GM23338 (cell line): ENCODE measurements around the gene NR2C1. TPM values are rescaled to one million over a fixed set of nuclear protein-coding genes. Genes with fewer than 3 reads are reported as not detected.

Experiments
- ATAC-seq: fragments of 200-7000 bp; cut with Tn5 transposase; 3 replicates; pipeline ENCODE4 v1.9.1; 2020
- DNase-seq: peaks from one replicate; pipeline ENCODE4 v3.0.0-alpha.2; 2015; ENCODE audit warnings: low spot score
- H2AFZ ChIP-seq: fragments of 200-600 bp; sonication (generic); 2 replicates; pipeline ENCODE4 v1.8.0; 2016; ENCODE audit warnings: antibody characterized with exemption, mild to moderate bottlenecking, moderate library complexity
- H3F3A ChIP-seq: fragments of 200-600 bp; sonication (generic); replicated peaks from 2 replicates; pipeline ENCODE4 v1.8.0; 2017; ENCODE audit warnings: antibody characterized with exemption, mixed run types, low read depth
- H3K27ac ChIP-seq: fragments of 200-600 bp; sonication (generic); 2 replicates; pipeline ENCODE4 v1.6.1; 2016; ENCODE audit warnings: low read depth
- H3K27me3 ChIP-seq: fragments of 200-600 bp; sonication (generic); 2 replicates; pipeline ENCODE4 v1.8.0; 2016; ENCODE audit warnings: mild to moderate bottlenecking, mixed run types, moderate library complexity; ENCODE audit not compliant: insufficient read depth
- H3K36me3 ChIP-seq: fragments of 200-600 bp; sonication (generic); 2 replicates; pipeline ENCODE4 v1.8.0; 2016; ENCODE audit warnings: mild to moderate bottlenecking; ENCODE audit not compliant: insufficient read depth
- H3K4me1 ChIP-seq: fragments of 200-600 bp; sonication (generic); 2 replicates; pipeline ENCODE4 v1.8.0; 2016; ENCODE audit warnings: mild to moderate bottlenecking, moderate library complexity; ENCODE audit not compliant: insufficient read depth
- H3K4me2 ChIP-seq: fragments of 200-600 bp; sonication (generic); 2 replicates; pipeline ENCODE4 v1.7.1; 2017; ENCODE audit warnings: mixed run types
- H3K4me3 ChIP-seq: fragments of 200-600 bp; sonication (generic); 2 replicates; pipeline ENCODE4 v1.6.1; 2016; ENCODE audit warnings: mixed run types
- H3K79me2 ChIP-seq: fragments of 200-600 bp; sonication (generic); replicated peaks from 2 replicates; pipeline ENCODE4 v1.8.0; 2017; ENCODE audit warnings: mild to moderate bottlenecking; ENCODE audit not compliant: insufficient read depth
- H3K9me2 ChIP-seq: fragments of 200-600 bp; sonication (generic); 2 replicates; pipeline ENCODE4 v1.8.0; 2017; ENCODE audit not compliant: insufficient read depth
- H4K20me1 ChIP-seq: fragments of 200-600 bp; sonication (generic); replicated peaks from 2 replicates; pipeline ENCODE4 v1.8.0; 2017; ENCODE audit warnings: mild to moderate bottlenecking; ENCODE audit not compliant: insufficient read depth
- H3K27ac Mint-ChIP-seq: 2 replicates; pipeline ENCODE4 v1.8.0; 2020; ENCODE audit warnings: inconsistent platforms, mild to moderate bottlenecking, moderate library complexity, mixed read lengths
- H3K27me3 Mint-ChIP-seq: 3 replicates; pipeline ENCODE4 v1.8.0; 2022; ENCODE audit warnings: low read depth, mild to moderate bottlenecking, moderate library complexity, mixed read lengths, inconsistent platforms; ENCODE audit not compliant: insufficient read depth, poor library complexity
- H3K36me3 Mint-ChIP-seq: 3 replicates; pipeline ENCODE4 v1.8.0; 2021; ENCODE audit warnings: low read depth, mild to moderate bottlenecking, inconsistent platforms, moderate library complexity, mixed read lengths
- H3K4me1 Mint-ChIP-seq: 3 replicates; pipeline ENCODE4 v1.8.0; 2020; ENCODE audit warnings: mild to moderate bottlenecking, inconsistent platforms, mixed read lengths
- H3K4me3 Mint-ChIP-seq: 3 replicates; pipeline ENCODE4 v1.8.0; 2021; ENCODE audit warnings: moderate library complexity, mild to moderate bottlenecking, inconsistent platforms, mixed read lengths
- H3K9me3 Mint-ChIP-seq: 3 replicates; pipeline ENCODE4 v1.8.0; 2020; ENCODE audit warnings: moderate library complexity, mild to moderate bottlenecking, inconsistent platforms, mixed read lengths
- CREB1 ChIP-seq: fragments of 250-450 bp; sonication (Bioruptor Pico); IDR thresholded peaks from 2 replicates; pipeline ENCODE4 v1.5.0; 2020; ENCODE audit warnings: low read depth, mild to moderate bottlenecking, moderate library complexity
- EZH2 ChIP-seq: fragments of 200-600 bp; sonication (generic); IDR thresholded peaks from one replicate; pipeline ENCODE4 v1.8.0; 2017; ENCODE audit warnings: antibody characterized with exemption, mild to moderate bottlenecking, low read depth; ENCODE audit not compliant: unreplicated experiment
- JUNB ChIP-seq: IDR thresholded peaks from one replicate; pipeline ENCODE4 v1.6.1; 2016; ENCODE audit warnings: antibody characterized with exemption; ENCODE audit not compliant: unreplicated experiment
- NANOG ChIP-seq: IDR thresholded peaks from 2 replicates; pipeline ENCODE4 v1.6.1; 2016; ENCODE audit warnings: antibody characterized with exemption, borderline replicate concordance
- POLR2AphosphoS5 ChIP-seq: IDR thresholded peaks from 2 replicates; pipeline ENCODE4 v1.6.1; 2016; ENCODE audit warnings: antibody characterized with exemption, low read depth
- REST ChIP-seq: IDR thresholded peaks from one replicate; pipeline ENCODE4 v1.6.1; 2018; ENCODE audit warnings: antibody characterized with exemption; ENCODE audit not compliant: unreplicated experiment
- STAT1 ChIP-seq: IDR thresholded peaks from one replicate; pipeline ENCODE4 v1.6.1; 2016; ENCODE audit warnings: antibody characterized with exemption; ENCODE audit not compliant: unreplicated experiment
- ZNF114 ChIP-seq: fragments of 250-450 bp; sonication (Bioruptor Pico); IDR thresholded peaks from 2 replicates; pipeline ENCODE4 v1.5.0; 2020; ENCODE audit warnings: mild to moderate bottlenecking, moderate library complexity
- ZNF331 ChIP-seq: fragments of 250-450 bp; sonication (Bioruptor Pico); IDR thresholded peaks from 2 replicates; pipeline ENCODE4 v1.5.0; 2020; ENCODE audit warnings: low read depth, mild to moderate bottlenecking, moderate library complexity
- ZNF462 ChIP-seq: fragments of 250-450 bp; sonication (Bioruptor Pico); IDR thresholded peaks from 2 replicates; pipeline ENCODE4 v1.5.0; 2020; ENCODE audit warnings: mild to moderate bottlenecking, moderate library complexity
- polyA plus RNA-seq: library from polyadenylated mRNA; unstranded; fragments of >200 nt; fragmentation: Nextera tagmentation; extraction: Ambion mirVana; gene quantifications from 2 replicates; pipeline ENCODE4 v1.2.1, GENCODE V29; 2016
- total RNA-seq: library from RNA; depleted of rRNA; stranded (reverse); fragments of >200 nt; shearing (Covaris generic); gene quantifications from 2 replicates; pipeline ENCODE4 v1.2.3, GENCODE V29; 2014
- TF ChIP-seq, protein P1 (sequence below): IDR thresholded peaks from 2 replicates; pipeline ENCODE4 v1.6.1; 2016; ENCODE audit warnings: antibody characterized with exemption

The NR2C1 gene
- total and polyA plus RNA-seq, 2 experiments from 2014 or later, result 41.1 to 45.3 TPM

DNA sequence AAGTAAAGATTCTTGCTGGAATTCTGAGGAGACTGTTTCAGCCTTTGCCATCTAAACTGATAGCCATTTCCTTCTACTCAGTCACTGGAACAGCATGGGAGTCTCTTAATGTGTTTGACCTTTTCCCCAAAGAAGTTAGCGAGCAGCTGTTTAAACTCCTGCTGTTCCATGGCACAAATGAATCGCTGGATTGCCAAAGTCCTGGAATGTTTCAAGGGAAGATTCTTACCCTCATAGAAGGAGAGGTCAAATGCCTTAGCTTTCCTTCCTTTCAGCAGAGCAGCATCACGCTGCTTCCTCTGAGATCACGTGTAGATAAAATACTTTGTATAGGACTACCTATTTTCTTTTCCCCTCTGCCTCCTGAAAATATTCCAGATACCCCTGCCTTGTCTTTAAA lies 10.5 kb upstream of the NR2C1 start:
- peaks cover 23% of the 10 kb centered on the region; the same call in 2 of the 3 replicates for H3K36me3 Mint-ChIP-seq
- Histone ChIP-seq H3K9me2 (no peaks in the 10 kb centered on the region), H3K4me2 (no peak overlapping the region), H3K4me3 (no peak overlapping the region), H3K27me3 (no peaks in the 10 kb centered on the region), H3K79me2 (no peaks in the 10 kb centered on the region), H3K36me3 (0 out of 2 replicates have a peak, but pooled peaks cover 7% of the 10 kb centered on the region), H3K27ac (0 out of 2 replicates have a peak overlapping the region, but pooled peaks have one; percentile 0), H3F3A (no peaks in the 10 kb centered on the region), H3K4me1 (no peaks in the 10 kb centered on the region), H4K20me1 (peaks cover 3% of the 10 kb centered on the region; the same call in 1 of the 2 replicates), H2AFZ (no peak overlapping the region)
- 0 out of 2 replicates have a peak overlapping the region, but pooled peaks have one; percentile 13 for H3K27ac Mint-ChIP-seq
- H3K4me1 Mint-ChIP-seq, result no peaks in the 10 kb centered on the region
- no peak for TF ChIP-seq ZNF331 (CRISPR knock-in tag)
- TF ChIP-seq NANOG, result no peak
- TF ChIP-seq ZNF114 (CRISPR knock-in tag), result no peak
- no peak for TF ChIP-seq EZH2
- no peak for TF ChIP-seq ZNF462 (CRISPR knock-in tag)
- no peak for TF ChIP-seq REST
- TF ChIP-seq, protein P1, sequence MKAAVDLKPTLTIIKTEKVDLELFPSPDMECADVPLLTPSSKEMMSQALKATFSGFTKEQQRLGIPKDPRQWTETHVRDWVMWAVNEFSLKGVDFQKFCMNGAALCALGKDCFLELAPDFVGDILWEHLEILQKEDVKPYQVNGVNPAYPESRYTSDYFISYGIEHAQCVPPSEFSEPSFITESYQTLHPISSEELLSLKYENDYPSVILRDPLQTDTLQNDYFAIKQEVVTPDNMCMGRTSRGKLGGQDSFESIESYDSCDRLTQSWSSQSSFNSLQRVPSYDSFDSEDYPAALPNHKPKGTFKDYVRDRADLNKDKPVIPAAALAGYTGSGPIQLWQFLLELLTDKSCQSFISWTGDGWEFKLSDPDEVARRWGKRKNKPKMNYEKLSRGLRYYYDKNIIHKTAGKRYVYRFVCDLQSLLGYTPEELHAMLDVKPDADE, result no peak
- TF ChIP-seq POLR2AphosphoS5, result no peak
- no peak for TF ChIP-seq JUNB
- TF ChIP-seq STAT1, result no peak
- no peak for TF ChIP-seq CREB1 (CRISPR knock-in tag)
- ATAC-seq (no peak), DNase-seq (peak; percentile 30)
- no peak overlapping the region for H3K4me3 Mint-ChIP-seq
- no peaks in the 10 kb centered on the region for H3K27me3 Mint-ChIP-seq
- no peaks in the 10 kb centered on the region for H3K9me3 Mint-ChIP-seq
